GM23248 (cell line): ENCODE measurements around the gene USP34. TPM values are rescaled to one million over a fixed set of nuclear protein-coding genes. Genes with fewer than 3 reads are reported as not detected.

ENCODE experiments used
- DNase-seq: peaks from one replicate; pipeline ENCODE4 v3.0.0-alpha.2; 2015
- H2AFZ ChIP-seq: fragments of 200-600 bp; sonication (generic); 2 replicates; pipeline ENCODE4 v1.6.1; 2016; ENCODE audit warnings: antibody characterized with exemption
- H3F3A ChIP-seq: fragments of 200-600 bp; sonication (generic); 2 replicates; pipeline ENCODE4 v1.6.1; 2016; ENCODE audit warnings: mild to moderate bottlenecking, antibody characterized with exemption, mixed run types; ENCODE audit not compliant: insufficient read depth
- H3K27ac ChIP-seq: fragments of 200-600 bp; sonication (generic); 2 replicates; pipeline ENCODE4 v1.5.1; 2016; ENCODE audit warnings: mild to moderate bottlenecking
- H3K27me3 ChIP-seq: fragments of 200-600 bp; sonication (generic); replicated peaks from 2 replicates; pipeline ENCODE4 v1.6.1; 2016; ENCODE audit warnings: mild to moderate bottlenecking; ENCODE audit not compliant: insufficient read depth
- H3K36me3 ChIP-seq: fragments of 200-600 bp; sonication (generic); 2 replicates; pipeline ENCODE4 v1.6.1; 2016; ENCODE audit warnings: low read depth, mild to moderate bottlenecking
- H3K4me1 ChIP-seq: fragments of 200-600 bp; sonication (generic); 2 replicates; pipeline ENCODE4 v1.6.1; 2016; ENCODE audit warnings: mild to moderate bottlenecking; ENCODE audit not compliant: insufficient read depth
- H3K4me2 ChIP-seq: fragments of 200-600 bp; sonication (generic); one replicate; pipeline ENCODE4 v1.6.1; 2016; ENCODE audit warnings: mild to moderate bottlenecking; ENCODE audit not compliant: unreplicated experiment
- H3K4me3 ChIP-seq: fragments of 200-600 bp; sonication (generic); 2 replicates; pipeline ENCODE4 v1.5.1; 2016; ENCODE audit warnings: mild to moderate bottlenecking
- H3K79me2 ChIP-seq: fragments of 200-600 bp; sonication (generic); 2 replicates; pipeline ENCODE4 v1.6.1; 2016; ENCODE audit warnings: mild to moderate bottlenecking; ENCODE audit not compliant: insufficient read depth
- H3K9ac ChIP-seq: fragments of 200-600 bp; sonication (generic); 2 replicates; pipeline ENCODE4 v1.6.1; 2016; ENCODE audit warnings: mild to moderate bottlenecking
- H3K9me2 ChIP-seq: fragments of 200-600 bp; sonication (generic); 2 replicates; pipeline ENCODE4 v1.6.1; 2016; ENCODE audit warnings: mixed run types, mild to moderate bottlenecking, moderate library complexity; ENCODE audit not compliant: insufficient read depth
- H3K9me3 ChIP-seq: fragments of 200-600 bp; sonication (generic); one replicate; pipeline ENCODE4 v1.6.1; 2017; ENCODE audit warnings: low read depth
- H4K20me1 ChIP-seq: fragments of 200-600 bp; sonication (generic); 2 replicates; pipeline ENCODE4 v1.6.0; 2016; ENCODE audit not compliant: insufficient read depth
- EZH2 ChIP-seq: fragments of 200-600 bp; sonication (generic); IDR thresholded peaks from 2 replicates; pipeline ENCODE4 v1.6.1; 2018; ENCODE audit warnings: antibody characterized with exemption, mild to moderate bottlenecking; ENCODE audit not compliant: insufficient read depth, poor library complexity, severe bottlenecking
- EZH2phosphoT487 ChIP-seq: fragments of 200-600 bp; sonication (generic); IDR thresholded peaks from 2 replicates; pipeline ENCODE4 v1.6.1; 2018; ENCODE audit warnings: antibody characterized with exemption, moderate library complexity, mild to moderate bottlenecking, low read depth; ENCODE audit not compliant: insufficient read depth
- WGBS, 2 experiments: methylation state at CpG; one replicate each; pipeline ENCODE4 v1.1.6; 2015 to 2017; ENCODE audit warnings: low lambda C conversion rate in 2 of 2, low coverage in 1 of 2; ENCODE audit errors: missing lambda C conversion rate in 2 of 2; 5-methylcytosine and 5-hydroxymethylcytosine counted together
- in situ Hi-C: fragments of 300-500 bp; cut with MboI; formaldehyde crosslinking; loops from 2 replicates; pipeline ENCODE4 v1.15.0; 2020
- polyA plus RNA-seq: library from polyadenylated mRNA; unstranded; fragments of >200 nt; fragmentation: Nextera tagmentation; extraction: Ambion mirVana; gene quantifications from 2 replicates; pipeline ENCODE4 v1.2.1, GENCODE V29; 2016
- total RNA-seq: library from RNA; depleted of rRNA; stranded (reverse); fragments of >200 nt; shearing (Covaris generic); gene quantifications from 2 replicates; pipeline ENCODE4 v1.2.3, GENCODE V29; 2014; rRNA removed

Gene USP34, protein sequence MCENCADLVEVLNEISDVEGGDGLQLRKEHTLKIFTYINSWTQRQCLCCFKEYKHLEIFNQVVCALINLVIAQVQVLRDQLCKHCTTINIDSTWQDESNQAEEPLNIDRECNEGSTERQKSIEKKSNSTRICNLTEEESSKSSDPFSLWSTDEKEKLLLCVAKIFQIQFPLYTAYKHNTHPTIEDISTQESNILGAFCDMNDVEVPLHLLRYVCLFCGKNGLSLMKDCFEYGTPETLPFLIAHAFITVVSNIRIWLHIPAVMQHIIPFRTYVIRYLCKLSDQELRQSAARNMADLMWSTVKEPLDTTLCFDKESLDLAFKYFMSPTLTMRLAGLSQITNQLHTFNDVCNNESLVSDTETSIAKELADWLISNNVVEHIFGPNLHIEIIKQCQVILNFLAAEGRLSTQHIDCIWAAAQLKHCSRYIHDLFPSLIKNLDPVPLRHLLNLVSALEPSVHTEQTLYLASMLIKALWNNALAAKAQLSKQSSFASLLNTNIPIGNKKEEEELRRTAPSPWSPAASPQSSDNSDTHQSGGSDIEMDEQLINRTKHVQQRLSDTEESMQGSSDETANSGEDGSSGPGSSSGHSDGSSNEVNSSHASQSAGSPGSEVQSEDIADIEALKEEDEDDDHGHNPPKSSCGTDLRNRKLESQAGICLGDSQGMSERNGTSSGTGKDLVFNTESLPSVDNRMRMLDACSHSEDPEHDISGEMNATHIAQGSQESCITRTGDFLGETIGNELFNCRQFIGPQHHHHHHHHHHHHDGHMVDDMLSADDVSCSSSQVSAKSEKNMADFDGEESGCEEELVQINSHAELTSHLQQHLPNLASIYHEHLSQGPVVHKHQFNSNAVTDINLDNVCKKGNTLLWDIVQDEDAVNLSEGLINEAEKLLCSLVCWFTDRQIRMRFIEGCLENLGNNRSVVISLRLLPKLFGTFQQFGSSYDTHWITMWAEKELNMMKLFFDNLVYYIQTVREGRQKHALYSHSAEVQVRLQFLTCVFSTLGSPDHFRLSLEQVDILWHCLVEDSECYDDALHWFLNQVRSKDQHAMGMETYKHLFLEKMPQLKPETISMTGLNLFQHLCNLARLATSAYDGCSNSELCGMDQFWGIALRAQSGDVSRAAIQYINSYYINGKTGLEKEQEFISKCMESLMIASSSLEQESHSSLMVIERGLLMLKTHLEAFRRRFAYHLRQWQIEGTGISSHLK (N-terminal part only)
- total RNA-seq = 77.6 and 90.5 TPM in 2 replicates
- 27.1 and 34.5 TPM in 2 replicates for polyA plus RNA-seq

DNA sequence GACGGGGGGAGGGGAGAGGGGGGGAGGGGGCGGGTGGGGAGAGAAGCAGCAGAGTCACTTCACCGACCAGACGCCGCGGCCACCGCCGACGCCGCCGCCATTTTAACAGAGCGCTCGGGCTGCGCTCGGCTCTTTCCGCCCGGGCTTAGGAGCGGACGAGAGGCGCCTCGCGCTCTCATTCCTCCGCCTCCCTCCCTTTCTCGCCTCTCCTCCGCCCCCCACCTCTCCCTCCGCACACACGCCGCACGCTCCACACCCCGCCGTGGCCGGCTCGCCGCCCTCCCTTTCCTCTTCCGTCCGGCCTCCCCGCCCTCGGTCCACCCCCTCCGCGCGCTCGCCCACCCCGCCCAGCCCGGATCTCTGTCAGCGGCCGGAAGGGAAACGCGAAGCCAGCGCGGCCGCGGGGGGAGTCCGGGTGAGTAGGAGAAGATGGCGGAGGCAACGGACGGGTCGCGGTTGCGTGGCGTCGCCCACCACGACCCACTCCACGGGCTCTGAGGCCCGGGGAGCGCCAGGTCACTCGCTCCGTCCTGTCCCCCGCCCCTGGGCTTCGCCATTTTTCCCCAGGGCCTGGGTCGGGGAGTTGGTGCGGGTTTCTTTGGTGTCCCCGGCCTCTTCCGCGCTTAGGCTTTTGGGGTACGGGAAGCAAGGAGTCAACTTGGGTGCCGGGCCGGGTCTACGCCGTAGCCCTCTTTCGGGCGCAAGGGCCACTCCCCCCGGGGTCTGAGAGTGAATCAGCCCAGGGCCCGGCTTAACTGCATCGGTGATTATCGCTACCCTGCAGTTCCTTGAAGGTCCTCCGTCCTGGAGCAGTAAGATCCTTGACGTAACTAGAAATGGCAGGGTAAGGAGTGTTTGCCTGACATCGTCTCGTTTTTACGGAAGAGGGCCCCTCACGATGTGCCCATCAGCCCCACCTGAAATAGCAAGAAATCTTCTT is at the start of gene USP34:
USP34 (minus strand) TSS at position 123 of the 940 bp plus-strand sequence. CDS start 395 bp downstream, outside the sequence.
- H3K9ac ChIP-seq = peak within 1 kb of the TSS; percentile 99
- DNase-seq = peak; percentile 98
- peak within 1 kb of the TSS; percentile 97 for H3K4me2 ChIP-seq
- H3K79me2 ChIP-seq = peaks cover 80% of the 10 kb centered on the region
- H2AFZ ChIP-seq = peak within 1 kb of the TSS; percentile 89
- no peaks in the 10 kb centered on the region for H3K9me2 ChIP-seq
- in situ Hi-C loops = no loop called here
- peak within 1 kb of the TSS; percentile 96 for H3K27ac ChIP-seq
- H3K9me3 ChIP-seq = no peaks in the 10 kb centered on the region
- H3K36me3 ChIP-seq = no peaks in the 10 kb centered on the region
- peak within 1 kb of the TSS; percentile 95 for H3K4me3 ChIP-seq
- H3K27me3 ChIP-seq = no peaks in the 10 kb centered on the region
- H3F3A ChIP-seq = peaks cover 41% of the 10 kb centered on the region
- 1% methylated on average over 47 to 77 of the region's 91 CpGs for WGBS, 2 experiments
- TF ChIP-seq EZH2 (no peak), EZH2phosphoT487 (no peak)
- H4K20me1 ChIP-seq = no peaks in the 10 kb centered on the region
- peaks cover 16% of the 10 kb centered on the region for H3K4me1 ChIP-seq

DNA sequence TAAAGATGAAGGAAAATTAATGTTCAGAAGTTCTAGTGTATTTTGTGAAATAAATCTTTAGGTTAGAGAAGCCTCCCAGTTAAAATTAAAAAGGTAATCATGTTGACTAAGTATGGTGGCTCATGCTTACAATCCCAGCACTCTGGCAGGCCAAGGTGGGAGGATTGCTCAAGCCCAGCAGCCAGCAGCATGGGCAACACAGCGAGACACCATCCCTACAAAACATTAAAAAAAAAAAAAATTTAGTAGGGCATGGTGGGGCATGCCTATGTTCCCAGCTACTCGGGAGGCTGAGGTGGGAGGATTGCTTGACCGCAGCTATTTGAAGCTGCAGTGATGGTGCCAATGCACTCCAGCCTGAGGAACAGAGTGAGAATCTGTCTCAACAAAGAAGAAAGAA is 49.4 kb upstream of the USP34 start:
- in situ Hi-C loops = no loop called here

DNA sequence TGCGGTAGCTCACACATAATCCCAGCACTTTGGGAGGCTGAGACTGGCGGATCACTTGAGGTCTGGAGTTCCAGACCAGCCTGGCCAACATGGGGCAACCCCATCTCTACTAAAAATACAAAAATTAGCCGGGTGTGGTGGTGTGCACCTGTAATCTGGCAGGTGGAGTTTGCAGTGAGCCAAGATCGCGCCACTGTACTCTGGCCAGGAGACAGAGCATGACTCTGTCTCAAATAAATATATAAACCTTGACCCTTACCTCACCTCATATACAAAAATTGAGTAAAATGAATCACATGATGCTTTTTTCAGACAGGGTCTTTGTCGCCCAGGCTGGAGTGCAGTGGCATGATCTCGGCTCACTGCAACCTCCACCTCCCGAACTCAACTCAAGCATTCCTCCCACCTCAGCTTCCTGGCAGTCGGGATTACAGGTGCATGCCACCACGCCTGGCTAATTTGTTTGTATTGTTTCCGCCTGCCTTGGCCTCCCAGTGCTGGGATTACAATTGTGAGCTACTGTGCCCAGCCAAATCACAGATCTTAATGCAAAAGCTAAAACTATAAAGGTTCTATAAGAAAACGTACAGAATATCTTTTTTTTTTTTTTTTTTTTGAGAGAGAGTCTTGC is 42.0 kb upstream of the USP34 start:
- no peak for TF ChIP-seq EZH2phosphoT487
- no peak for TF ChIP-seq EZH2
- no peak overlapping the region for H3K27ac ChIP-seq
- H3K4me3 ChIP-seq = no peak overlapping the region
- in situ Hi-C loops = no loop called here
- no peaks in the 10 kb centered on the region for H3K27me3 ChIP-seq
- no peaks in the 10 kb centered on the region for H3K4me1 ChIP-seq
- H3K9me3 ChIP-seq = no peaks in the 10 kb centered on the region
- no peaks in the 10 kb centered on the region for H3F3A ChIP-seq
- H3K36me3 ChIP-seq = peaks cover 43% of the 10 kb centered on the region
- no peak overlapping the region for H3K9ac ChIP-seq
- no peaks in the 10 kb centered on the region for H4K20me1 ChIP-seq
- no peak overlapping the region for H2AFZ ChIP-seq
- no peaks in the 10 kb centered on the region for H3K9me2 ChIP-seq
- H3K4me2 ChIP-seq = no peak overlapping the region
- WGBS, 2 experiments = 90 to 92% methylated on average over 12 of the region's 12 CpGs
- peaks cover 100% of the 10 kb centered on the region for H3K79me2 ChIP-seq
- no peak for DNase-seq

More for the DNA sequence above, 49.4 kb upstream of the USP34 start:
- H3F3A ChIP-seq = 0 out of 2 replicates have a peak, but pooled peaks cover 9% of the 10 kb centered on the region
- H3K9me2 ChIP-seq = no peaks in the 10 kb centered on the region
- H3K79me2 ChIP-seq = peaks cover 100% of the 10 kb centered on the region
- H3K36me3 ChIP-seq = peaks cover 49% of the 10 kb centered on the region
- no peak overlapping the region for H3K4me2 ChIP-seq
- no peak overlapping the region for H3K27ac ChIP-seq
- H3K4me3 ChIP-seq = no peak overlapping the region
- no peak for DNase-seq
- no peaks in the 10 kb centered on the region for H3K4me1 ChIP-seq
- TF ChIP-seq EZH2phosphoT487 (no peak), EZH2 (no peak)
- no peak overlapping the region for H3K9ac ChIP-seq
- H2AFZ ChIP-seq = no peak overlapping the region
- no peaks in the 10 kb centered on the region for H3K27me3 ChIP-seq
- no peaks in the 10 kb centered on the region for H3K9me3 ChIP-seq
- 85 to 86% methylated on average over 3 of the region's 3 CpGs for WGBS, 2 experiments
- H4K20me1 ChIP-seq = 0 out of 2 replicates have a peak, but pooled peaks cover 4% of the 10 kb centered on the region
